IMR-90 (cell line): ENCODE results near the gene PXN. TPM values are rescaled to one million over a fixed set of nuclear protein-coding genes. Genes with fewer than 3 reads are reported as not detected.
"Not testable (repeated sequence)": the region's sequence is repeated elsewhere in the genome, so short reads cannot be mapped to it uniquely, and the experiment has no call there.

ENCODE experiments used
- ATAC-seq: fragments of 200-7000 bp; cut with Tn5 transposase; 2 replicates; pipeline ENCODE4 v1.9.1; 2020; ENCODE audit warnings: low read depth, mild to moderate bottlenecking, moderate library complexity
- BruUV-seq: library from RNA; stranded (reverse); fragments of 400-500 nt; replicated peaks from 2 replicates; lab custom pipeline; 2021; lab: Mats Ljungman, UMichigan
- CTCF ChIA-PET: fragments of 300-600 bp; formaldehyde crosslinking; extraction: SDS; loops from one replicate; lab custom pipeline; 2021; ENCODE audit warnings: antibody characterized with exemption; lab: Yijun Ruan, JAX
- POLR2A ChIA-PET: fragments of 300-600 bp; sonication (Branson Sonifier 250); formaldehyde crosslinking; loops from one replicate; lab custom pipeline; 2022; ENCODE audit warnings: antibody characterized with exemption; ENCODE audit not compliant: unreplicated experiment; lab: Charles Lee
- DNase-seq: peaks from one replicate; pipeline ENCODE4 v3.0.0; 2013
- H2AFZ ChIP-seq: replicated peaks from 2 replicates; pipeline ENCODE3; 2013; ENCODE audit warnings: low read length, mild to moderate bottlenecking; ENCODE audit not compliant: poor library complexity
- H2AK5ac ChIP-seq: 2 replicates; pipeline ENCODE4 v1.6.1; 2013; ENCODE audit warnings: low read depth, low read length, inconsistent platforms
- H2AK9ac ChIP-seq: replicated peaks from 2 replicates; pipeline ENCODE3; 2013; ENCODE audit warnings: mild to moderate bottlenecking, low read depth, low read length, moderate library complexity; ENCODE audit not compliant: poor library complexity
- H2BK120ac ChIP-seq: 2 replicates; pipeline ENCODE4 v1.6.1; 2013; ENCODE audit warnings: low read depth, low read length, inconsistent platforms
- H2BK15ac ChIP-seq: 3 replicates; pipeline ENCODE4 v1.6.1; 2013; ENCODE audit warnings: low read depth, low read length, inconsistent platforms
- H2BK20ac ChIP-seq: 2 replicates; pipeline ENCODE4 v1.6.1; 2013; ENCODE audit warnings: low read depth, mild to moderate bottlenecking, inconsistent platforms, low read length, moderate library complexity
- H2BK5ac ChIP-seq: 2 replicates; pipeline ENCODE4 v1.6.1; 2013; ENCODE audit warnings: mild to moderate bottlenecking, low read depth, low read length, inconsistent platforms; ENCODE audit not compliant: poor library complexity, severe bottlenecking
- H3K14ac ChIP-seq: replicated peaks from 2 replicates; pipeline ENCODE4 v1.6.1; 2013; ENCODE audit warnings: low read depth, low read length, inconsistent platforms
- H3K18ac ChIP-seq: 2 replicates; pipeline ENCODE4 v1.6.1; 2013; ENCODE audit warnings: low read depth, low read length, control low read depth
- H3K23ac ChIP-seq: 2 replicates; pipeline ENCODE4 v1.6.1; 2013; ENCODE audit warnings: low read depth, low read length, inconsistent platforms
- H3K27ac ChIP-seq: 2 replicates; pipeline ENCODE4 v1.5.1; 2013; ENCODE audit warnings: mild to moderate bottlenecking, control low read depth, low read length; ENCODE audit not compliant: insufficient read depth
- H3K27me3 ChIP-seq: 2 replicates; pipeline ENCODE4 v1.6.1; 2013; ENCODE audit warnings: low read length; ENCODE audit not compliant: control insufficient read depth, insufficient read depth
- H3K36me3 ChIP-seq: 2 replicates; pipeline ENCODE4 v1.6.1; 2013; ENCODE audit warnings: low read length, mixed read lengths; ENCODE audit not compliant: control insufficient read depth, insufficient read depth
- H3K4ac ChIP-seq: 2 replicates; pipeline ENCODE4 v1.6.1; 2013; ENCODE audit warnings: low read depth, low read length, inconsistent platforms
- H3K4me1 ChIP-seq: 2 replicates; pipeline ENCODE4 v1.6.1; 2013; ENCODE audit warnings: low read length, mixed read lengths; ENCODE audit not compliant: control insufficient read depth, insufficient read depth
- H3K4me2 ChIP-seq: 2 replicates; pipeline ENCODE4 v1.6.1; 2013; ENCODE audit warnings: low read depth, mild to moderate bottlenecking, control low read depth, low read length, moderate library complexity
- H3K4me3 ChIP-seq: 2 replicates; pipeline ENCODE4 v1.5.1; 2013; ENCODE audit warnings: low read depth, mild to moderate bottlenecking, control low read depth, low read length, moderate library complexity; ENCODE audit not compliant: insufficient read depth
- H3K56ac ChIP-seq: 2 replicates; pipeline ENCODE4 v1.6.1; 2013; ENCODE audit warnings: low read length, inconsistent platforms; ENCODE audit not compliant: insufficient read depth; ENCODE audit errors: extremely low read depth
- H3K79me1 ChIP-seq, 2 experiments: 2 replicates each; pipeline ENCODE4 v1.6.1; 2013; ENCODE audit warnings: low read length in 2 of 2, inconsistent platforms in 1 of 2, low read depth in 1 of 2
- H3K9ac ChIP-seq: 2 replicates; pipeline ENCODE4 v1.6.1; 2013; ENCODE audit warnings: low read depth, low read length, control low read depth
- H3K9me1 ChIP-seq: 2 replicates; pipeline ENCODE4 v1.6.1; 2013; ENCODE audit warnings: low read length, inconsistent platforms; ENCODE audit not compliant: insufficient read depth
- H3K9me3 ChIP-seq: 2 replicates; pipeline ENCODE4 v1.6.1; 2013; ENCODE audit warnings: low read length; ENCODE audit not compliant: control insufficient read depth, insufficient read depth
- H4K20me1 ChIP-seq: 2 replicates; pipeline ENCODE4 v1.6.1; 2013; ENCODE audit warnings: low read length, inconsistent platforms; ENCODE audit not compliant: insufficient read depth
- H4K5ac ChIP-seq: 2 replicates; pipeline ENCODE4 v1.6.1; 2013; ENCODE audit warnings: mild to moderate bottlenecking, low read depth, low read length, control low read depth
- H4K8ac ChIP-seq, 2 experiments: 2 replicates each; pipeline ENCODE4 v1.6.1; 2013; ENCODE audit warnings: low read depth in 2 of 2, low read length in 2 of 2, control low read depth in 1 of 2, inconsistent platforms in 1 of 2
- H4K91ac ChIP-seq: 2 replicates; pipeline ENCODE4 v1.6.1; 2013; ENCODE audit warnings: low read depth, low read length, inconsistent platforms; ENCODE audit not compliant: insufficient read depth
- POLR2A ChIP-seq: IDR thresholded peaks from 2 replicates; pipeline ENCODE4 v1.6.1; 2012; ENCODE audit warnings: mild to moderate bottlenecking, low read depth, low read length
- RAD21 ChIP-seq: IDR thresholded peaks from 2 replicates; pipeline ENCODE4 v1.6.1; 2012; ENCODE audit warnings: low read length, improper control_type of control experiment
- WGBS, 2 experiments: methylation state at CpG; one replicate each; pipeline versions ENCODE4 v1.1.5 to v1.1.7; 2013; ENCODE audit warnings: missing lambda C conversion rate in 2 of 2; ENCODE audit not compliant: insufficient read length in 1 of 2; ENCODE audit errors: extremely low coverage in 2 of 2; 5-methylcytosine and 5-hydroxymethylcytosine counted together
- dilution Hi-C: fragments of 300-500 bp; cut with HindIII; formaldehyde crosslinking; loops from one replicate; pipeline ENCODE4 v1.14.3; 2018; ENCODE audit warnings: low sequenced_read_pairs; ENCODE audit not compliant: unreplicated experiment
- in situ Hi-C: fragments of 300-500 bp; cut with MboI; formaldehyde crosslinking; loops from 3 replicates; pipeline ENCODE4 v1.14.3; 2019; ENCODE audit warnings: low sequenced_read_pairs, inconsistent platforms, mixed read lengths
- intact Hi-C: fragments of 100-400 bp; cut with micrococcal nuclease; formaldehyde crosslinking; loops from 2 replicates; pipeline ENCODE4 v1.10.0; 2022
- polyA plus RNA-seq, 3 experiments: library from polyadenylated mRNA; depleted of rRNA; stranded (reverse); fragments of >200 nt; gene quantifications; 2 replicates each; pipeline ENCODE4 v1.2.3, GENCODE V29; 2012; ENCODE audit warnings: low replicate concordance in 1 of 3
- total RNA-seq: library from RNA; depleted of rRNA; stranded (reverse); fragments of >200 nt; gene quantifications from 2 replicates; pipeline ENCODE4 v1.2.3, GENCODE V29; 2012

PXN gene
- total and polyA plus RNA-seq, 2 of the 4 experiments (the other 2 are of a cell fraction) = 46.6 to 134 TPM

DNA sequence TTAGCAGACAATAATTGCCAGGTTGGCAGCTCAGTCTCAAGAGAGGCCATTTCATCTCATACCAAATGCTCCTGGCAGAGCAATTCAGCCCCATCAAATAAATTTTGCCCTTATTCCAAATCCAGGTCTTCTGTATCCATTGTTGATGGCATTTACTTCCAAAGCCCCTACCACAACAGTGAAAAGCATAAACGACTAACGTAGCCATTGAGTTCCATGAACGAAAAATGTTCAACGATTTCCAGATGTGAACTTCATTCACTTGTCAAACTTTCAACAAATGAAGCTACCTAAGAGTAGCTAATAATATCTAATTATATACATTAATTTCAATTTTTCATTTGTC, 68.0 kb downstream of the PXN start:
- Histone ChIP-seq H3K18ac (no peak overlapping the region), H4K91ac (no peak overlapping the region), H3K27ac (no peak overlapping the region), H2BK5ac (no peak overlapping the region), H2BK120ac (no peak overlapping the region), H3K14ac (no peak overlapping the region), H2BK15ac (no peak overlapping the region), H3K4me1 (peaks cover 10% of the 10 kb centered on the region), H2AFZ (no peak overlapping the region), H3K27me3 (no peaks in the 10 kb centered on the region), H3K4ac (no peak overlapping the region), H4K8ac (no peak overlapping the region; a peak in 1 of 4 replicates), H2AK5ac (no peak overlapping the region), H2BK20ac (no peak overlapping the region), H4K5ac (no peak overlapping the region), H3K9me1 (0 out of 2 replicates have a peak, but pooled peaks cover 7% of the 10 kb centered on the region), H3K9me3 (no peaks in the 10 kb centered on the region), H3K9ac (no peak overlapping the region), H2AK9ac (no peak overlapping the region), H3K23ac (no peak overlapping the region), H3K4me2 (no peak overlapping the region), H3K79me1 (peaks cover 7 to 58% of the 10 kb centered on the region in 2 experiments), H4K20me1 (peaks cover 41% of the 10 kb centered on the region), H3K56ac (no peak overlapping the region), H3K36me3 (peaks cover 38% of the 10 kb centered on the region), H3K4me3 (no peak overlapping the region)
- ChIA-PET CTCF (interaction anchor here (1.0 kb wide), 1 partner anchor 31 kb away, joined by 3 read pairs; no protein-coding TSS in a partner anchor), POLR2A (no interaction called here)
- ATAC-seq = no peak
- BruUV-seq = no TSS peak
- in situ Hi-C loops = no loop called here
- no peak for DNase-seq
- dilution Hi-C loops = no loop called here
- WGBS, 2 experiments = no CpG with 5 or more reads among the region's 4 CpGs
- intact Hi-C loops = no loop called here
- TF ChIP-seq RAD21 = no peak
- 0 out of 2 replicates have a peak, but pooled peaks have one; percentile 20 for TF ChIP-seq POLR2A

DNA sequence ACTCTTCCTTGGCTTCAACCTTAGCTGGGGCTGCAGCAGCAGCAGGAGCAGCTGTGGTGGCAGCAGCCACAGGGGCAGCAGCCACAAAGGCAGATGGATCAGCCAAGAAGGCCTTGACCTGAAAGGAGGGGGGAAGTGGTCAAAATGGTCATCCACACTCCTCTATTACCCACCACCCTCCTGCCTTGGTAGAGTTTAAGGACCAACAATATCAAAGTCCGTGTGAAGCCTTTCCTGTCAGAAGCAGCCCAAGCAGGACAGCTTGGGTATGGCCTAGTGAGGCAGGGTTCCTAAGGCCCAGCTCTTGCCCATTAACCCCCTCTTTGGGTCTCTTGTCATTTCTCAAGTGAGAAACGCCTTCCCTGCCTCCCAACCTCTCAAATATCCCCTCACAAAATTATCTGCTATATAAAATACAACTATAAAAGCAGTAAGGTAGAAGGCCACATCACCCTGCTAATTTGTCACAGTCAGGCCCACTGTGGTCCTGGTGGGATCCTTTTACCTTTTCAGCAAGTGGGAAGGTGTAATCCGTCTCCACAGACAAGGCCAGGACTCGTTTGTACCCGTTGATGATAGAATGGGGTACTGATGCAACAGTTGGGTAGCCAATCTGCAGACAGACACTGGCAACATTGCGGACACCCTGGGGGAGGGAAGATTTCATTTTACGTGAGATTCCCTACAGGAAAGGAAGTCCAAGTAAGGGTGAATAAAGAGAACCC, 68.6 kb downstream of the PXN start:
- H3K79me1 ChIP-seq = peaks cover 3 to 53% of the 10 kb centered on the region in 2 experiments
- H4K91ac ChIP-seq, DNase-seq, BruUV-seq, H3K18ac ChIP-seq, H3K27ac ChIP-seq, H3K4me3 ChIP-seq, H3K27me3 ChIP-seq, H2AK5ac ChIP-seq, H3K14ac ChIP-seq, H4K8ac ChIP-seq, ATAC-seq, H2BK15ac ChIP-seq, H3K56ac ChIP-seq, H2BK20ac ChIP-seq, H4K5ac ChIP-seq, H3K9me1 ChIP-seq, H3K4ac ChIP-seq, H3K9me3 ChIP-seq, H2BK5ac ChIP-seq, intact Hi-C loops, H2AFZ ChIP-seq, H2BK120ac ChIP-seq, H3K4me2 ChIP-seq, dilution Hi-C loops, in situ Hi-C loops, H3K9ac ChIP-seq: not testable (repeated sequence)
- peaks cover 10% of the 10 kb centered on the region for H3K4me1 ChIP-seq
- peak overlapping the region; percentile 26 for H2AK9ac ChIP-seq
- WGBS, 2 experiments = no CpG with 5 or more reads among the region's 7 CpGs
- ChIA-PET POLR2A (interaction anchor here (1.4 kb wide), 1 partner anchor 94 kb away, joined by 12 read pairs; no protein-coding TSS in a partner anchor), CTCF (interaction anchor here (1.0 kb wide), 1 partner anchor 31 kb away, joined by 3 read pairs; no protein-coding TSS in a partner anchor)
- peaks cover 38% of the 10 kb centered on the region for H3K36me3 ChIP-seq
- peak overlapping the region; percentile 20; the same call in 1 of the 2 replicates for H3K23ac ChIP-seq
- peaks cover 42% of the 10 kb centered on the region for H4K20me1 ChIP-seq
